Measurements from ENCODE around the gene GZF1. TPM values are rescaled to one million over a fixed set of nuclear protein-coding genes. Genes with fewer than 3 reads are reported as not detected.

GZF1 gene
- total RNA-seq, 1 donor from 2014 or later, result 24.9 TPM

- intact Hi-C loops (cut with micrococcal nuclease), result no loop called here
- H3K4me1 ChIP-seq, result peaks cover 20% of the 10 kb centered on the region
- no peaks in the 10 kb centered on the region for H3K9me3 ChIP-seq (replicated peaks)
- H3K27me3 ChIP-seq (ENCODE audit: low read depth), result no peaks in the 10 kb centered on the region
- H3K4me3 ChIP-seq, result no peak overlapping the region
- H3K36me3 ChIP-seq, result peaks cover 37% of the 10 kb centered on the region
- H3K27ac ChIP-seq (replicated peaks), result no peak overlapping the region
- no peak for DNase-seq
- TF ChIP-seq, protein P1, sequence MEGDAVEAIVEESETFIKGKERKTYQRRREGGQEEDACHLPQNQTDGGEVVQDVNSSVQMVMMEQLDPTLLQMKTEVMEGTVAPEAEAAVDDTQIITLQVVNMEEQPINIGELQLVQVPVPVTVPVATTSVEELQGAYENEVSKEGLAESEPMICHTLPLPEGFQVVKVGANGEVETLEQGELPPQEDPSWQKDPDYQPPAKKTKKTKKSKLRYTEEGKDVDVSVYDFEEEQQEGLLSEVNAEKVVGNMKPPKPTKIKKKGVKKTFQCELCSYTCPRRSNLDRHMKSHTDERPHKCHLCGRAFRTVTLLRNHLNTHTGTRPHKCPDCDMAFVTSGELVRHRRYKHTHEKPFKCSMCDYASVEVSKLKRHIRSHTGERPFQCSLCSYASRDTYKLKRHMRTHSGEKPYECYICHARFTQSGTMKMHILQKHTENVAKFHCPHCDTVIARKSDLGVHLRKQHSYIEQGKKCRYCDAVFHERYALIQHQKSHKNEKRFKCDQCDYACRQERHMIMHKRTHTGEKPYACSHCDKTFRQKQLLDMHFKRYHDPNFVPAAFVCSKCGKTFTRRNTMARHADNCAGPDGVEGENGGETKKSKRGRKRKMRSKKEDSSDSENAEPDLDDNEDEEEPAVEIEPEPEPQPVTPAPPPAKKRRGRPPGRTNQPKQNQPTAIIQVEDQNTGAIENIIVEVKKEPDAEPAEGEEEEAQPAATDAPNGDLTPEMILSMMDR (IDR thresholded peaks at IDR 0.05; ENCODE audit: borderline replicate concordance), result no peak
Observed at GRCh38 chr20:23381876-23382275, 19.9 kb downstream of the GZF1 start.

- TF ChIP-seq, protein P1 (IDR thresholded peaks at IDR 0.05; ENCODE audit: borderline replicate concordance), result no peak
- Histone ChIP-seq H3K36me3 (peaks cover 46% of the 10 kb centered on the region), H3K4me1 (peaks cover 26% of the 10 kb centered on the region), H3K27ac (replicated peaks) (no peak overlapping the region), H3K9me3 (replicated peaks) (no peaks in the 10 kb centered on the region), H3K27me3 (ENCODE audit: low read depth) (no peaks in the 10 kb centered on the region), H3K4me3 (no peak overlapping the region)
- no peak for DNase-seq
- intact Hi-C loops (cut with micrococcal nuclease), result no loop called here
Observed at GRCh38 chr20:23386304-23387117, 24.5 kb downstream of the GZF1 start.

GRCh38 chr20:23387118-23387443 is 25.1 kb downstream of the GZF1 start:
- H3K36me3 ChIP-seq, result peaks cover 49% of the 10 kb centered on the region
- H3K27me3 ChIP-seq (ENCODE audit: low read depth), result no peaks in the 10 kb centered on the region
- H3K4me3 ChIP-seq, result no peak overlapping the region
- TF ChIP-seq, protein P1 (IDR thresholded peaks at IDR 0.05; ENCODE audit: borderline replicate concordance), result no peak
- no peak overlapping the region for H3K27ac ChIP-seq (replicated peaks)
- peaks cover 26% of the 10 kb centered on the region for H3K4me1 ChIP-seq
- no peak for DNase-seq
- H3K9me3 ChIP-seq (replicated peaks), result no peaks in the 10 kb centered on the region
- intact Hi-C loops (cut with micrococcal nuclease), result no loop called here

DNA sequence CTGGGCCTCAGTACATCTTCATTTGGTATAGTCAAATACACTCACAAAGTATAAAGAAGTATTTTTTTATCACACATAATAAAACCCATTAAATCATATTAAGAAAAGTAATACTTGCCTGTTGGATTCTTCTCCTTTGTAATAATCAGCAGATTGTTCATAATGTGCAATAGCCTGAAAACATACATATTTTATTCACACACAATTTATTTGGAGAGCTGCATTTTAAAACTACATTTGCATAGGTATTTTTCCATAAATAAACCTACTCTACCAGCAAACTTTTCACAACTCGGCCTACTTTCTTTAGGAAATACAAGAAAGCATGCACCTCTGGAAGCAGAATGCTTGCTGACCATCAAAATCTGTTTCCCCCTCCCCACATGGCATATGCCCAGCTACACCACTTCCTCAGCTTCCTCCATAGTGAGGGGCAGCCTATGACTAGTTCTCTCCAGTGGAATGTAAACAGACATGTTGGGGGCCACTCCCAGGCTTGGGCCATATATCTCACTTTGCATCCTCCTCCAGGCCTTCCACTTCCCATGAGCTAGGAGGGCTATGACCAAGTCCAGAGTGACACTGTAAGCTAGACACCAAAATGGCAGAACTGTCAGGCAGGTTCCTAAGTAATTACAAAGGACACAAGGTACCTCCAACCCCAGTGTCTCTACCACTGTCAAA is 28.3 kb downstream of the GZF1 start:
- Histone ChIP-seq H3K27ac (replicated peaks) (no peak overlapping the region), H3K36me3 (peaks cover 81% of the 10 kb centered on the region)

DNA sequence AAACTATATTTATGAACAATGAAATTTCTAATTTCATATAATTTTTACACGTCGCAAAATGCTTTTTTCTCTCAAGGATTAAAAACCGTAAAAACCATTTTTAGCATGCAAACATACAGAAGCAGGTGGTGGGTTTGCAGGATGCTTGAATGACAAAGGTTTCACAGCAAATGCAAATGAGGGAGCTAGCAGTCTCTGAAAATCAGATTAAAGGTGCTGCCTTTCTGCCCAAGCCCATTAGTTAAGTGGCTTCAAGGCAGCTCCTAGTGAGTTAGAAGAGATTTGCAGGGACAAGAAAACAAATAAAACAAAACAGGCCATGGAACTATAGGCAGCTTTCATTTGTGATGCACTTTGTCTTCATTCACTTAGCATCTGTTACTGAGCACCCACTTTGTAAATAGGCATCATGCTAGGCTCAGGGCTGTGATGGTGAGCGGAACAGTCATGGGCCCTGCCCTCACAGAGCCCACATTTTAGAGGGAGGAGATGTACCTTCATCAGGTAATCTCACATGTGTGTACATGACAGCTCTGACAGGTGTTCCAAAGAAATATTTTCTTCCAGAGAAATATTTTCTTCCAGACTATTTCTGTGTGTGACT is 29.8 kb downstream of the GZF1 start:
- TF ChIP-seq, protein P1 (IDR thresholded peaks at IDR 0.05; ENCODE audit: borderline replicate concordance), result no peak
- DNase-seq, result no peak
- no peak overlapping the region for H3K4me3 ChIP-seq
- H3K36me3 ChIP-seq, result peaks cover 81% of the 10 kb centered on the region
- H3K27me3 ChIP-seq (ENCODE audit: low read depth), result no peaks in the 10 kb centered on the region
- H3K27ac ChIP-seq (replicated peaks), result no peak overlapping the region
- peaks cover 10% of the 10 kb centered on the region for H3K4me1 ChIP-seq
- H3K9me3 ChIP-seq (replicated peaks), result no peaks in the 10 kb centered on the region
- intact Hi-C loops (cut with micrococcal nuclease), result no loop called here

More for the DNA sequence above, 28.3 kb downstream of the GZF1 start:
- TF ChIP-seq, protein P1 (IDR thresholded peaks at IDR 0.05; ENCODE audit: borderline replicate concordance), result no peak
- intact Hi-C loops (cut with micrococcal nuclease), result no loop called here
- DNase-seq, result no peak
- Histone ChIP-seq H3K9me3 (replicated peaks) (no peaks in the 10 kb centered on the region), H3K4me1 (peaks cover 20% of the 10 kb centered on the region), H3K4me3 (no peak overlapping the region), H3K27me3 (ENCODE audit: low read depth) (no peaks in the 10 kb centered on the region)
